DOHH2 (cell line): Measurements from ENCODE around the gene GPR33.

Experiments
- H3F3A ChIP-seq: fragments of 200-600 bp; sonication (generic), shearing (Covaris generic); 2 replicates; pipeline ENCODE4 v1.6.0; 2016; ENCODE audit warnings: antibody characterized with exemption, mild to moderate bottlenecking; ENCODE audit not compliant: control insufficient read depth, insufficient read depth
- H3K27ac ChIP-seq: fragments of 200-600 bp; sonication (generic); 2 replicates; pipeline ENCODE4 v1.5.1; 2014; ENCODE audit warnings: low read depth, mild to moderate bottlenecking, low read length, moderate library complexity
- H3K27me3 ChIP-seq: fragments of 200-600 bp; sonication (generic); 2 replicates; pipeline ENCODE4 v1.6.1; 2014; ENCODE audit warnings: mild to moderate bottlenecking, low read length, mixed read lengths; ENCODE audit not compliant: control insufficient read depth
- H3K36me3 ChIP-seq: fragments of 200-600 bp; sonication (generic); 2 replicates; pipeline ENCODE4 v1.6.1; 2014; ENCODE audit warnings: mild to moderate bottlenecking, low read length, moderate library complexity, mixed read lengths; ENCODE audit not compliant: control insufficient read depth
- H3K4me1 ChIP-seq: fragments of 200-600 bp; sonication (generic); 2 replicates; pipeline ENCODE4 v1.6.1; 2014; ENCODE audit warnings: mild to moderate bottlenecking, low read length, mixed read lengths; ENCODE audit not compliant: control insufficient read depth
- H3K4me2 ChIP-seq: fragments of 200-600 bp; sonication (generic); 2 replicates; pipeline ENCODE4 v1.6.0; 2014; ENCODE audit warnings: mild to moderate bottlenecking, low read length, moderate library complexity
- H3K4me3 ChIP-seq: fragments of 200-600 bp; sonication (generic); 2 replicates; pipeline ENCODE4 v1.5.1; 2014; ENCODE audit warnings: mild to moderate bottlenecking, low read length, mixed read lengths
- H3K79me2 ChIP-seq: fragments of 200-600 bp; sonication (generic); 2 replicates; pipeline ENCODE4 v1.6.1; 2014; ENCODE audit warnings: mild to moderate bottlenecking, low read length, mixed read lengths; ENCODE audit not compliant: control insufficient read depth
- H3K9me2 ChIP-seq: fragments of 200-600 bp; sonication (generic); replicated peaks from 2 replicates; pipeline ENCODE4 v1.6.1; 2014; ENCODE audit warnings: mild to moderate bottlenecking, low read length, mixed read lengths; ENCODE audit not compliant: control insufficient read depth
- H3K9me3 ChIP-seq: fragments of 200-600 bp; sonication (generic); 2 replicates; pipeline ENCODE4 v1.6.1; 2014; ENCODE audit warnings: antibody characterized with exemption, low read length, mixed read lengths; ENCODE audit not compliant: control insufficient read depth, insufficient read depth
- H4K20me1 ChIP-seq: fragments of 200-600 bp; sonication (generic); 2 replicates; pipeline ENCODE4 v1.6.0; 2014; ENCODE audit warnings: low read depth, mild to moderate bottlenecking, antibody characterized with exemption, low read length, moderate library complexity; ENCODE audit not compliant: control insufficient read depth, insufficient read depth
- EZH2phosphoT487 ChIP-seq: fragments of 200-600 bp; sonication (generic); IDR thresholded peaks from 2 replicates; pipeline ENCODE4 v1.6.1; 2017; ENCODE audit warnings: borderline replicate concordance, mild to moderate bottlenecking, antibody characterized with exemption, low read length, moderate library complexity, mixed read lengths
- TF ChIP-seq, protein P1 (sequence below): fragments of 200-600 bp; sonication (generic); IDR thresholded peaks from one replicate; pipeline ENCODE4 v1.5.1; 2014; ENCODE audit warnings: antibody characterized with exemption, mild to moderate bottlenecking, low read depth, low read length; ENCODE audit not compliant: poor library complexity, severe bottlenecking

GPR33 gene, protein sequence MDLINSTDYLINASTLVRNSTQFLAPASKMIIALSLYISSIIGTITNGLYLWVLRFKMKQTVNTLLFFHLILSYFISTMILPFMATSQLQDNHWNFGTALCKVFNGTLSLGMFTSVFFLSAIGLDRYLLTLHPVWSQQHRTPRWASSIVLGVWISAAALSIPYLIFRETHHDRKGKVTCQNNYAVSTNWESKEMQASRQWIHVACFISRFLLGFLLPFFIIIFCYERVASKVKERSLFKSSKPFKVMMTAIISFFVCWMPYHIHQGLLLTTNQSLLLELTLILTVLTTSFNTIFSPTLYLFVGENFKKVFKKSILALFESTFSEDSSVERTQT

DNA sequence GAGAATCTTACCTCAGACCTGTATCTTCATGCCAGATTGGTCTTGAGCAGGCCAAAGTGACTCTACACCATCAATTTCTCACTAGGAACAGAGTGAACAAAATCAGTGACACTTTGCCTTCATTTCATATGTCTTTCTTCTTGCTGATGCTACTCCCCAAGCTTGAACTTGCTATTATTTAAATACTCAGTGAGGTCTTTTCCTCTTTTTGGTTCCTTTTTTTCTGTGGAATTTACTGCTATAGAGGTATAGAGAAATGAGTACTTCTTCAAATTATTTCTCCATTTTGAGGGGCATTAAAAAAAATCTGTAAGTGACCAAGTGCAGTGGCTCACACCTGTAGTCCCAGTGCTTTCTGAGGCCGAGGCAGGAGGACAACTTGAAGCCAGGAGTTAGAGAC lies at the start of gene GPR33:
Gene GPR33 (minus strand): TSS at position 154 of the 400 bp plus-strand sequence. CDS start 4,074 bp downstream, outside the sequence.
- no peak within 1 kb of the TSS for H3K4me2 ChIP-seq
- no peaks in the 10 kb centered on the region for H3F3A ChIP-seq
- H3K27me3 ChIP-seq, result no peaks in the 10 kb centered on the region
- no peaks in the 10 kb centered on the region for H3K36me3 ChIP-seq
- TF ChIP-seq, protein P1, sequence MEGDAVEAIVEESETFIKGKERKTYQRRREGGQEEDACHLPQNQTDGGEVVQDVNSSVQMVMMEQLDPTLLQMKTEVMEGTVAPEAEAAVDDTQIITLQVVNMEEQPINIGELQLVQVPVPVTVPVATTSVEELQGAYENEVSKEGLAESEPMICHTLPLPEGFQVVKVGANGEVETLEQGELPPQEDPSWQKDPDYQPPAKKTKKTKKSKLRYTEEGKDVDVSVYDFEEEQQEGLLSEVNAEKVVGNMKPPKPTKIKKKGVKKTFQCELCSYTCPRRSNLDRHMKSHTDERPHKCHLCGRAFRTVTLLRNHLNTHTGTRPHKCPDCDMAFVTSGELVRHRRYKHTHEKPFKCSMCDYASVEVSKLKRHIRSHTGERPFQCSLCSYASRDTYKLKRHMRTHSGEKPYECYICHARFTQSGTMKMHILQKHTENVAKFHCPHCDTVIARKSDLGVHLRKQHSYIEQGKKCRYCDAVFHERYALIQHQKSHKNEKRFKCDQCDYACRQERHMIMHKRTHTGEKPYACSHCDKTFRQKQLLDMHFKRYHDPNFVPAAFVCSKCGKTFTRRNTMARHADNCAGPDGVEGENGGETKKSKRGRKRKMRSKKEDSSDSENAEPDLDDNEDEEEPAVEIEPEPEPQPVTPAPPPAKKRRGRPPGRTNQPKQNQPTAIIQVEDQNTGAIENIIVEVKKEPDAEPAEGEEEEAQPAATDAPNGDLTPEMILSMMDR, result no peak
- no peak for TF ChIP-seq EZH2phosphoT487
- H3K9me2 ChIP-seq, result no peaks in the 10 kb centered on the region
- H3K4me1 ChIP-seq, result peaks cover 26% of the 10 kb centered on the region
- H3K79me2 ChIP-seq, result no peaks in the 10 kb centered on the region
- no peaks in the 10 kb centered on the region for H4K20me1 ChIP-seq
- H3K4me3 ChIP-seq, result no peak within 1 kb of the TSS
- H3K9me3 ChIP-seq, result no peaks in the 10 kb centered on the region
- H3K27ac ChIP-seq, result no peak within 1 kb of the TSS

DNA sequence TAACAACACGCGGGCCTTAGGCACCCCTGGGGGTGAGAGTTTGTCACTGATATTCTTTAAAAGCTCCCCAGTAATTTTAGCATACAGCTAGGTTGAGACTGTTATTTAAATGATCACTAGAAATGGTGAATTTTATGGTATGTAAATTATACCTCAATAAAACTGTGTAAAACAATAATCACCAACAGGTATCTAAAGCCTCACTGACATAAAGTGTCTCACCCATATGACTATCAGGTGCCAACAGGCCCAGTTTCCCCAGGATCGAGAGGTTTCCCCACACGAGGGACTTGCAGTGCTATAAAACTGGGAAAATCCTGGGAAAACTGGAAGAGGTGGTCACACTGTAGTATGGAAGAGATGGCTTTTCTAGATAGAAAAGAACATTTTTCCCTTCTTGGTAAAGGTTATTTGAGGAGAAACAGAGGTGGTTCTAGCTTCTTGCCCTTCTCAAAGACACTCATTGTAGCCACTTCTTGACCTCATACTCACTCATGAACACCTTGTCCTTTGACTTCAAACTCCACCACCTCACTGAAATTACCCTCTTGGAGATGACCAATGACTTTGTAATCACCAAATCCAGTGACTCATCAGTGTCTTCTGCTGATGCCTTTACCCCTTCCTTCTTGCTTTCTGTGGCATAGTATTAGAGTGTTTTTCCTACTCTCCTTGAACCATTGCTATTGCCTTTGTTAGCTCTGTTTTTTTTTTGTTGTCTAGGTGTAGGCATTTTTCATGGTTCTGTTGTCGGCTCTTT lies 48.5 kb upstream of the GPR33 start:
- H3K79me2 ChIP-seq, result no peaks in the 10 kb centered on the region
- no peak overlapping the region for H3K4me2 ChIP-seq
- no peaks in the 10 kb centered on the region for H3K9me2 ChIP-seq
- H3F3A ChIP-seq, result no peaks in the 10 kb centered on the region
- H3K4me1 ChIP-seq, result no peaks in the 10 kb centered on the region
- no peaks in the 10 kb centered on the region for H3K9me3 ChIP-seq
- peaks cover 3% of the 10 kb centered on the region for H3K27me3 ChIP-seq
- H3K4me3 ChIP-seq, result no peak overlapping the region
- H3K36me3 ChIP-seq, result no peaks in the 10 kb centered on the region
- H3K27ac ChIP-seq, result no peak overlapping the region
- no peak for TF ChIP-seq EZH2phosphoT487
- TF ChIP-seq, protein P1, result no peak
- H4K20me1 ChIP-seq, result no peaks in the 10 kb centered on the region

DNA sequence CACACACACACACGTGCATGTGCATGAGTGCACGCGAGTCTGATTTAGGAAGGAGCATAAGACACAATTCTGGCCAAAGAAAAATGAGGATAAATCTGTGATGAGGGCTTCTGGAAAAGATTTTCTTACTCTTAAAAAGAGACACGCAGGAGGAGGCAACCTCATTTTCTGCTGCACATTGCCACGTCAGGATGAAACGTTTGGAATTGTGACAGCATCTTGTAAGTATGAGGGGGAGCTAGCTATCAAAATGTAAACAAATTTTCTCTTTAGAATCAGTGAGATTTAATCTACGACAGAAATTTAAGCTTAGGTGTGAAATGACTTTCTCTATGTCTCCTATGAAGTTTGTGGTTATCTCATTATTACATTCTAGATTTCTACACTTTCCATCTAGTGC lies 42.3 kb upstream of the GPR33 start:
- Histone ChIP-seq H3K9me3 (no peaks in the 10 kb centered on the region), H3K4me3 (no peak overlapping the region), H3K79me2 (no peaks in the 10 kb centered on the region), H3F3A (no peaks in the 10 kb centered on the region), H3K4me2 (no peak overlapping the region), H3K27ac (no peak overlapping the region), H4K20me1 (no peaks in the 10 kb centered on the region), H3K9me2 (no peaks in the 10 kb centered on the region), H3K36me3 (no peaks in the 10 kb centered on the region), H3K27me3 (no peaks in the 10 kb centered on the region), H3K4me1 (no peaks in the 10 kb centered on the region)
- TF ChIP-seq, protein P1, result no peak
- no peak for TF ChIP-seq EZH2phosphoT487
